HG03095 (cell line): ENCODE measurements around the gene TPRG1L.

Experiments used
- ATAC-seq: cut with Tn5 transposase; IDR thresholded peaks from one replicate; pipeline ENCODE4 v1.9.1; 2021; ENCODE audit warnings: moderate library complexity; ENCODE audit not compliant: unreplicated experiment

TPRG1L gene

GRCh38 chr1:3659093-3659492 lies 34.3 kb downstream of the TPRG1L start:
- ATAC-seq: no peak

GRCh38 chr1:3660704-3661103 lies 35.9 kb downstream of the TPRG1L start:
- no peak for ATAC-seq

- no peak for ATAC-seq
Observed at GRCh38 chr1:3661631-3662030, 36.8 kb downstream of the TPRG1L start.

DNA sequence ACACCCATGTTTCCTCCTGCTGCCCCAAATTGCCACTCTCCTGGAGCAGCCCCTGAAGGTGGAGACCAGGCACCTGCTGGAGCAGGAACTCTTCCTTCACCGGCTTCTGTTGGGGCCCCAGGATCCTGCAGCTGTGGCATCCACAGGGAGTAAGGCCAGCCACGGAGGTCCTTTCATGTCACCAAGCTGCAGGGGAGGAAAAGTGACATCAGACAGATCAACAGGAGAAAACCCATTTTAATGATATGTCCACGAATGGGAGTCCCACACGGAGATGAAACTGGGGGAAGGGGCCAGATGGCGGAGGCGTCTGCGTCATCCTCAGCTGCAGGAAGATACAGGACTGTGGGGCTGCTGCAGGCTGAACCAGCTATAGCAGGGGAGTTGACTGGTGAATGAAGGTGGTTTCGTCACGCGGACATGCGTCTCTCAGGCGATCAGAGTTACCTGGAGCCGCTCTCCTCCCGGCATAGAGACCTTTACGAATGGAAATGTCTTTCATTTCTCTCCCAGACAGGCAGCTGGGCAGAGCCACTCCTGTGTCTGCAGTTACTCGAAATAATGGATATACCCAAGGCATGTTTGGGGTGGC lies 37.4 kb downstream of the TPRG1L start:
- no peak for ATAC-seq

DNA sequence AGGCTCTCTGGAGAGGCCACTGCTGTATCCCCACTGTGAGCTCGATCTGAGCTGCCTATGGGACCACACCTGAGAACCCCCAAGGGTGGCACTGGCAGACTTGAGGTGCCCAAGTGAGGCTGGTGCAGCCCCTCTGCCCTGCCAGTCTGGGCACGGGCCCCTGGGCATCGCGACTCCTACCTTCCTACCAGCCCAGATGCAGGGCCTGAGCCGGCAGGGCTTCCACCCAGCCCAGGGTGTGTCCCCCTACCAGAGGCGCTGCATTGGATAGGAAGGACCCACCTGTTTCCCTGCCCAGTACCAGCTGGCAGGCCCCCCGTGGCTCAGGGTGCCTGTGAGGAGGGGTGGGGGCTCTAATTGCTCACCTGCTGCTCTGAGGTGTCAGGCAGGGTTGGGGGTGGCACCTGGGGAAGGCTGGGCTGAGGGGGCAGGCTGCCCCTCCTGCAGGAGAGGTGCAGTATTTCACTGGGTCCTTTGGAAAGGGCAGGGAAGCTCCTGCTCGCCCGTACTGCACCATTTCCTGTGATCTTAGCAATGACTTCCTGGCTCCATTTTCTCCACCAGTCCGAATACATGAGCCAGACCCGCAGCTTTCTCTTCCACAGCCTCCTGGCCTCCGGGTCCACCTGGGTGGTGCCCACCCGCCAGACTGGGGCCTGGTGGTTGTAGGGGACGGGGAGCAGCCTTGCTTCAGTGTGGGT lies 39.3 kb downstream of the TPRG1L start:
- ATAC-seq: no peak

GRCh38 chr1:3664700-3665375 lies 40.0 kb downstream of the TPRG1L start:
- ATAC-seq: no peak

- no peak for ATAC-seq
Observed at GRCh38 chr1:3668148-3668547, 43.3 kb downstream of the TPRG1L start.

- ATAC-seq: no peak
Observed at GRCh38 chr1:3668585-3669300, 43.9 kb downstream of the TPRG1L start.

DNA sequence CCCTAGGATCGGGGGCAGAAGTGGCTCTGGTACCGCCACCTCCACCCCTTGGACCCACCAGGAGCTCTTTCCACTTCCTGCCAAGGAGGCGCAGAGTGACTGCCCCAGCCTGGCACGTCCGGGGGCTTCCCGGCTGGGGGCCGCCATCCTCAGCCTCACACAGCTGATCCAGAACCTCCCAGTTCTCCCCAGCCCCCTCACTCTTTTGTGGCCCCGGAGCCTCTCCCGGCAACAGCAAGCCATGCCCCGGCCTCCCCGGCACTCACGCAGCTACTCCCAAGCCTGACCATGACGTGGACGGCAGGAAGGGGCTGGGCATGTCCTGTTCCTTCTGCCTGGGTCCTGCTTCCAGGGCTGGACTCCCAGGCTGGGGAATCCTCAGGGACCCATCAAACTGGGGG lies 44.6 kb downstream of the TPRG1L start:
- no peak for ATAC-seq

DNA sequence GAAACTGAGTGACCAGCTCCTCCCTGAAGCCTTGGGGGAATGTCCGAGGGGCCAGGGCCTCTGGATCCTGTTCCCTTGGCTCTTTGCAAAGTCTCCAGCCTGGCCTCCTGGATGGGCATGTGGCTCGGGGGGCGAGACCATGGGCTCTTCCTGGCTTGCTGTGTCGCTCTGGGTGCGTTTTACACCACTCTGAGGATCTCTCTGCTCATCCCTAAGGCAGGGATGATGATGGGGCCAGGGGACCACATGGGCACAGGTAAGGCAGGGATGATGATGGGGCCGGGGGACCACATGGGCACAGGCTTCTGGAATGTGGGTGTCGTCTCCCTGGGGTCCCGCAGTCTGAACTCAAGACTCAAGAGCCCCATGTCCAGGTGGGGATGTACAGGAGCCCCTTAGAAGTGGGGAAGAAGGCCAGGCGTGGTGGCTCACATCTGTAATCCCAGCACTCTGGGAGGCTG lies 45.2 kb downstream of the TPRG1L start:
- ATAC-seq: no peak

- ATAC-seq: no peak
Observed at GRCh38 chr1:3670823-3671265, 46.0 kb downstream of the TPRG1L start.

- ATAC-seq: no peak
Observed at GRCh38 chr1:3671371-3672180, 46.8 kb downstream of the TPRG1L start.

DNA sequence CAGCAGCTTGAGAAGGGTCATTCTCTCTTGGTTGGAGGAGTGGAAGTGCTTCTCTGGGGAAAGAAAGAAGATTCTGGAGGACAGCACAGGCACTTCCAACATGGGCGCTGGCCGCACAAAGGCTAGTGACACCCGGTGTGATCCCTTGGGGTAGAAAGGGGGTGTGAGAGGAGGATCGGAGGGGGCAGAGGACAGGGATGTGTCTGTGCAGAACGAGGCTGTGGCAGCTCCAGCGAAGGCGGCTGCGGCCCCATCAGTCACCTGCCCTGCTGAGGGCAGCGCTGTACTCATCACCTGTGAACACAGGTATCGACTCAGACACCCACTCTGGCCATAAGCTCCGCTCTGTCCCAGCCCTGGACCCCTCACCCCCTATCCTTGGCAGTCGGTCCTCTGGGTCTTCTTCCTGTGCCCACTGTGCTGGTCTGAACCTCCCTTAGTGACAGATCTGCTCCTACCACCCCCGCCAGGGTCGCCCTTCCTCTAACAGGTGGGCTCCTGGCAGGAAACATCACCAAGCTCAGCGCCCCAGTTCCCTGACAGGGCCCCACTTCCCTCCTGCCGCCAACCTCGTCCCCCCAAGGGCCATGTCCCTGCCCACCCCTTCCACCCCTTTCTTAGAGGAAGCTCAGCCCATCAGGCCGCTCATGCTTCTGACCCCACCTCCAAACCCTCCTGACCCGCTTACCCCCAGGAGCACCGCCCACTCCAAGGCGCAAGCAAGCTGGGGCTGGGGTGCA lies 47.6 kb downstream of the TPRG1L start:
- ATAC-seq: no peak

DNA sequence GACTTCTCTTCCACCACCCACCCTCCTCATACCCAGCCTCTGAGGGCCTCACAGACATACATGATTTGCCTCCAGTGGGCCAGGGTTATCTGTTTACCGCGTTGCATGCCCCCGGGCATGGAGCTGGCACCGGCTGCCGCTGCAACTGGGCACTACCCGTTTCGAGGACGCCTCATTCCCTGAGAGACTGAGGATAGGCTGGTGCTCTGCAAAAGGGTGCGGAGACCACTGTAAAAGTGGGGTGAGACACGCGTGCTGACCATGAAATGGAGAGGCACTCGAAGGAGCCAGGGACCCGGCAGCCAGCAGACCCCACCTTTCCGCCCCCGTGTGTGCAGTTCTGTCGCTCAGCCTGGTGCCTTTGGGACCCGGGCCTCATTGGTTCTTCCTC lies 48.2 kb downstream of the TPRG1L start:
- no peak for ATAC-seq

- no peak for ATAC-seq
Observed at GRCh38 chr1:3673381-3674099, 48.7 kb downstream of the TPRG1L start.

DNA sequence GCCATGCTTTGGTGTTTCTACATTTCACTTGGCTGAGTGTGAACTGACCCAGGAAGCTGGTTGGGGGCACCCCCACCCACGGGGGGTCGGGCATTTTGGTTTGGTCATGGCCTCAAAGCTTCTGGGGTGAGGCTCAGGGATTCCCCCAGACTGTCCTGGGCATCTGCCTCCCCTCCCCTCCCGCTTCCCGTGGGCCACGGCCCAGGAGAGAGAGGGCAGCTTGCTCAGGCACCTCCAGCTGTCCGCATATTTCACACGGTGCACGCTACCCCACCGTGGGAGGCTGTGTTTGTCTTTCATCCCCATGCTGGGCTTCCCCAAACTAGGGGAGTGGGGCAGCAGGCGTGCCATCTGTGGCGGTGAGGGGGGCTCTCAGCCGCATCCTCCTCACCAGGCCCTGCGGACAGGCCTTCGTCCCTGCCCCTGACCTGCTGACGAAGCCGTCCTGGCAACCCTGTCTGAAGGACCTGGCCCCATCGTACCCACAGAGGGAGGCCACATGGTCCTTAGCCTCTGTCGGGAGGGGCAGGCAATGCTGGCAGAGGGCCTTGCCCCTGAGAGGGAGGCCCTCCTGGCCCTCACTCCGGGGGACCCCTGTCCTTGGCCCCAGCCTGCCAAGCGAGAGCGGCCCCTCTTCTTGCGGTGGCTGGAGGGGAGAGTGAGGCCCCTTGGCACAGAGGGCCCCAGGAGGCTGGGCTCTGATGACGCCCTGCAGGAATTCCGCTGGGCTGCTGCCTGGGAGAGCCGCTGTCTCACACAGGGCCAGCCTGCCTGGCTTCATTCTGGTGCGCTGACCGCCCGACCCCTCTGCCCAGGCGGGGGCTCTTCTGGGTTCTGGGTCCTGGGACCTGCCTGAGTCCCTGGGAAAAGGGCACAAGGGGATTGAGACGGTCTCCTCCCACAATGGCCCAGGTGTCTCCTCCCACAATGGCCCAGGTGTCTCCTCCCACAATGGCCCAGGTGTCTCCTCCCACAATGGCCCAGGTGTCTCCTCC lies 49.6 kb downstream of the TPRG1L start:
- no peak for ATAC-seq

DNA sequence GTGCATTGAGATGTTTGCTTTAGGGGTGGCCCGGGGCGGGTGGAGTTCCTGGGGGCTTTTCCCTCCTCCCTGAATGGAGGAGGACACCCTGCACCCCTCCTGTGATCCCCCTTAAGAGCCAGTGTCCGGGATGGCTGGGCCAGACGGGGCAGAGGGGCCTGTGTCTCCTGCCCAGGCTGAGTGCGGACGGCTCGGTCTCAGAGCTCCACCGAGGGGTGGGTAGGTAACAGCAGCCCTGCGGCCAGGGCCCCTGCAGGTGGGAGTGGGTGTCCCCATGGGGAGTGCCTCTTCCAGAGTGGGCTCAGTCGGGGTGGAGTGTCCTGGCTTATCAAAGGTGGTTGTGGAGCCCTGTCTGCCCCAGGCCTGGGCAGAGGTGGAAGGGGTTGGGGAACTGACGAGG lies 50.6 kb downstream of the TPRG1L start:
- no peak for ATAC-seq
